HepG2 (cell line): ENCODE data around the gene ALDH1L2. TPM values are rescaled to one million over a fixed set of nuclear protein-coding genes. Genes with fewer than 3 reads are reported as not detected.

Source experiments
- AKNA ChIP-seq: sonication (generic); formaldehyde crosslinking; IDR thresholded peaks from 2 replicates; pipeline ENCODE4 v1.4.0; 2020; ENCODE audit warnings: missing genetic modification reagents, borderline replicate concordance
- ARID4A ChIP-seq: sonication (generic); formaldehyde crosslinking; IDR thresholded peaks from 2 replicates; pipeline ENCODE4 v1.5.0; 2020; ENCODE audit warnings: mild to moderate bottlenecking, missing genetic modification reagents, borderline replicate concordance
- CBX1 ChIP-seq: IDR thresholded peaks from one replicate; pipeline ENCODE4 v1.6.1; 2016; ENCODE audit warnings: antibody characterized with exemption, low read depth
- EHMT2 ChIP-seq: fragments of 200-600 bp; sonication (generic); IDR thresholded peaks from 2 replicates; pipeline ENCODE4 v1.7.0; 2017; ENCODE audit warnings: antibody characterized with exemption, low read depth, low read length, borderline replicate concordance
- JDP2 ChIP-seq: sonication (generic); formaldehyde crosslinking; IDR thresholded peaks from 2 replicates; pipeline ENCODE4 v1.8.1; 2022; ENCODE audit warnings: missing genetic modification reagents, borderline replicate concordance
- KLF13 ChIP-seq: sonication (generic); formaldehyde crosslinking; IDR thresholded peaks from 2 replicates; pipeline ENCODE4 v1.4.0; 2020; ENCODE audit warnings: mild to moderate bottlenecking, missing genetic modification reagents
- RFXANK ChIP-seq: IDR thresholded peaks from 2 replicates; pipeline ENCODE4 v1.6.1; 2016
- SNAPC5 ChIP-seq: sonication (generic); formaldehyde crosslinking; IDR thresholded peaks from 2 replicates; pipeline ENCODE4 v1.8.1; 2023; ENCODE audit warnings: mild to moderate bottlenecking, missing genetic modification reagents, borderline replicate concordance
- THAP8 ChIP-seq: sonication (generic); formaldehyde crosslinking; IDR thresholded peaks from 2 replicates; pipeline ENCODE4 v1.5.1; 2020; ENCODE audit warnings: missing genetic modification reagents, mild to moderate bottlenecking, borderline replicate concordance
- ZBTB3 ChIP-seq: sonication (generic); formaldehyde crosslinking; IDR thresholded peaks from 2 replicates; pipeline ENCODE4 v1.4.0; 2020; ENCODE audit warnings: low read depth, mild to moderate bottlenecking, moderate library complexity, missing genetic modification reagents, borderline replicate concordance
- ZNF225 ChIP-seq: sonication (generic); formaldehyde crosslinking; IDR thresholded peaks from 2 replicates; pipeline ENCODE4 v1.4.0; 2020; ENCODE audit warnings: mild to moderate bottlenecking, missing genetic modification reagents
- ZNF724P ChIP-seq: sonication (generic); formaldehyde crosslinking; IDR thresholded peaks from 2 replicates; pipeline ENCODE4 v1.8.0; 2022; ENCODE audit warnings: missing genetic modification reagents, borderline replicate concordance
- ZNF839 ChIP-seq: sonication (generic); formaldehyde crosslinking; IDR thresholded peaks from 2 replicates; pipeline ENCODE4 v1.4.0; 2020; ENCODE audit warnings: missing genetic modification reagents, mild to moderate bottlenecking, borderline replicate concordance
- polyA plus RNA-seq, 8 experiments: library from polyadenylated mRNA; depleted of rRNA in 3 of 8; stranded (reverse) in 7 of 8; unstranded in 1 of 8; fragments of >200 nt; fragmentation: Illumina TruSeq in 4 of 8; extraction: Trizol in 4 of 8; gene quantifications; 2 replicates each; pipeline versions ENCODE4 v1.2.1 to v1.2.3, GENCODE V29; 2011 to 2016; ENCODE audit warnings: low read depth in 4 of 8, missing spikeins in 1 of 8, mixed read lengths in 1 of 8; ENCODE audit not compliant: insufficient read depth in 1 of 8
- total RNA-seq, 5 experiments: library from RNA; depleted of rRNA; stranded (reverse); fragments of >200 nt; fragmentation: Illumina TruSeq; extraction: Trizol; gene quantifications; 2 replicates each; pipeline ENCODE4 v1.2.3, GENCODE V29; 2016; ENCODE audit warnings: low read depth in 1 of 5
- TF ChIP-seq, protein P1 (sequence below): sonication (generic); IDR thresholded peaks from 2 replicates; pipeline ENCODE4 v1.6.1; 2016; ENCODE audit warnings: low read depth, borderline replicate concordance
- TF ChIP-seq, protein P2 (sequence below): sonication (generic); formaldehyde crosslinking; IDR thresholded peaks from 2 replicates; pipeline ENCODE4 v1.5.1; 2020; ENCODE audit warnings: mild to moderate bottlenecking, missing genetic modification reagents, moderate library complexity

ALDH1L2 gene
- total and polyA plus RNA-seq, 2 of the 13 experiments (the other 11 are each of a cell fraction or from before 2014, with no cell fraction given), result 0.40 to 4.6 TPM

DNA sequence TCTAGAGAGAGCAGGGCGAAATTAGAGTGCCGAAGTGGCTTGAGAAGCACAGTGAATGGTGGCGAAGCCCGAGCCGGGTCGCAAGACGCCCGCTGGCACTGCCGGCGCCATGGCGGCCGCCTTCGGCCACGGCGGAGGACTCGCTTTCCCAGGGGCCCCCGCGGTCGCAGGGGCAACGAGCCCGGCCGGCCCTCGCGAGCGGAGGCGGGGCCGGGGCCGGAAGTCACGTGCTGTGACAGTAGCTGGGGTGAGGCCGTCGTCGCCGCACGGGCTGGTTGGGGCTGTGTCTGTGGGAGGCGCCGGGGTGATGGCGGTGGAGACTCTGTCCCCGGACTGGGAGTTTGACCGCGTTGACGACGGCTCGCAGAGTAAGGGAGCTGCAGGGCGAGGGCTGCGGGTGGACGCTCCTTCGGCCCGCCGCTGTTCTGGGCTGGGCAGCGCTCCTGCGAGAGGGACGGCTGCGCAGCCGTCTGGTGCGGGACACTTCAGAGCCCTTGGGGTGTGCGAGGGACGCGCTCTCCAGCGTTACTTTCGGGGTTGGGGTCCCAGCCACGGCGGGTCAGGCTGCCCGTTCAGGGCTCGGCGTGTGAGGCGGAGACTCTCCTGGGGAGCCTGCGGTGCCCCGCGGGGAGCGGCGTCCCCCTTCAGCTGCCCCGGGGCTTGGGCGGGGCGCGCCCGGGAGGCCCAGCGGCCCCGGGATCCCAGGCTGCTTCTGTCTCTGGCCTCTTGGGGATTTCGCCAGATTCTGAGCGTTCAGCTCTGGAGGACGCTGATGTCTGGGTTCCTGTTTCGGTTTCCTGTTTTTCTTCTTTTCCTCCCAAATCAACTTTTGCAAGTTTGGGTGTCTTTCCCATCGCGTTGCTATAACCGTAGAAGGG, 23.5 kb upstream of the ALDH1L2 start, which contains the start of gene WASHC4 (continued):
- TF ChIP-seq AKNA (CRISPR knock-in tag) (no peak), EHMT2 (no peak), THAP8 (CRISPR knock-in tag) (peak; percentile 97), ARID4A (CRISPR knock-in tag) (peak; percentile 98), SNAPC5 (CRISPR knock-in tag) (no peak), CBX1 (peak; percentile 88), RFXANK (CRISPR knock-in tag) (no peak), KLF13 (CRISPR knock-in tag) (no peak), ZNF724P (CRISPR knock-in tag) (peak; percentile 81; the same call in 1 of the 2 replicates), ZNF225 (CRISPR knock-in tag) (peak; percentile 83), JDP2 (CRISPR knock-in tag) (no peak; the same call in 1 of the 2 replicates), ZNF839 (CRISPR knock-in tag) (peak; percentile 65; the same call in 1 of the 2 replicates), ZBTB3 (CRISPR knock-in tag) (peak; percentile 85; the same call in 1 of the 2 replicates)
- TF ChIP-seq, protein P1, sequence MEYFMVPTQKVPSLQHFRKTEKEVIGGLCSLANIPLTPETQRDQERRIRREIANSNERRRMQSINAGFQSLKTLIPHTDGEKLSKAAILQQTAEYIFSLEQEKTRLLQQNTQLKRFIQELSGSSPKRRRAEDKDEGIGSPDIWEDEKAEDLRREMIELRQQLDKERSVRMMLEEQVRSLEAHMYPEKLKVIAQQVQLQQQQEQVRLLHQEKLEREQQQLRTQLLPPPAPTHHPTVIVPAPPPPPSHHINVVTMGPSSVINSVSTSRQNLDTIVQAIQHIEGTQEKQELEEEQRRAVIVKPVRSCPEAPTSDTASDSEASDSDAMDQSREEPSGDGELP, result peak; percentile 8; the same call in 1 of the 2 replicates
- TF ChIP-seq, protein P2, sequence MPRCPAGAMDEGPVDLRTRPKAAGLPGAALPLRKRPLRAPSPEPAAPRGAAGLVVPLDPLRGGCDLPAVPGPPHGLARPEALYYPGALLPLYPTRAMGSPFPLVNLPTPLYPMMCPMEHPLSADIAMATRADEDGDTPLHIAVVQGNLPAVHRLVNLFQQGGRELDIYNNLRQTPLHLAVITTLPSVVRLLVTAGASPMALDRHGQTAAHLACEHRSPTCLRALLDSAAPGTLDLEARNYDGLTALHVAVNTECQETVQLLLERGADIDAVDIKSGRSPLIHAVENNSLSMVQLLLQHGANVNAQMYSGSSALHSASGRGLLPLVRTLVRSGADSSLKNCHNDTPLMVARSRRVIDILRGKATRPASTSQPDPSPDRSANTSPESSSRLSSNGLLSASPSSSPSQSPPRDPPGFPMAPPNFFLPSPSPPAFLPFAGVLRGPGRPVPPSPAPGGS, result peak; percentile 93; the same call in 1 of the 2 replicates
